ENCODE data around the gene P4HA2. TPM values are rescaled to one million over a fixed set of nuclear protein-coding genes. Genes with fewer than 3 reads are reported as not detected.

P4HA2 gene
- total RNA-seq, 1 experiment from 2014 or later = 25.1 TPM

DNA sequence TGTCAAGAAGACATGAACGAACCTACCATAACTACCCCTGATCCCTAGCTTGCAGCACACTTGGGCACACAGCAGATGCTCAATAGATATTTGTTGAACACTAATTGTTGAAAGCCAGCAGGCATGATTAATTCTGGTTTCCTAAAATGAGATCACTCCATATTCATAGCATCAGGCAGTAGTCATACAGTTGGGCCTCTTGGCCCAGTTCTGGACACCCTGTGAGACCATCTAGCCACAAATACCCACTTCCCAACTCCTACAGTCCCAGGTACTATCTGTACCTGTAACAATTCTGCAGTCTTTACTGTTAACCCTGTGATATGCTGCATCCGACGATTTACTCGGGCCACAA is 24.2 kb downstream of the P4HA2 start:
- no peak overlapping the region for H3K4me3 ChIP-seq (ENCODE audit: low read depth in 2 of 2, low read length in 2 of 2)
- H3K4me1 ChIP-seq (ENCODE audit: control insufficient read depth, insufficient read depth, low read length) = no peaks in the 10 kb centered on the region
- DNase-seq (ENCODE audit: low read depth, low spot score) (no peak), ATAC-seq (no peak)
- H3K27me3 ChIP-seq (ENCODE audit: control insufficient read depth, insufficient read depth, low read length) = no peaks in the 10 kb centered on the region
- CTCF ChIA-PET = no interaction called here
- POLR2A ChIA-PET = no interaction called here
- in situ Hi-C loops (cut with HindIII; ENCODE audit: low pct_unique_long_range_greater_than_20kb, low sequenced_read_pairs) = no loop called here
- H3K36me3 ChIP-seq (ENCODE audit: control insufficient read depth, insufficient read depth, low read length) = no peaks in the 10 kb centered on the region
- TF ChIP-seq SIN3A (IDR thresholded peaks at IDR 0.05; ENCODE audit: borderline replicate concordance, insufficient read depth, low read depth, low read length) = no peak
- no peak for TF ChIP-seq TCF7L2 (IDR thresholded peaks at IDR 0.05; ENCODE audit: low read depth, low read length)
- TF ChIP-seq, protein P1, sequence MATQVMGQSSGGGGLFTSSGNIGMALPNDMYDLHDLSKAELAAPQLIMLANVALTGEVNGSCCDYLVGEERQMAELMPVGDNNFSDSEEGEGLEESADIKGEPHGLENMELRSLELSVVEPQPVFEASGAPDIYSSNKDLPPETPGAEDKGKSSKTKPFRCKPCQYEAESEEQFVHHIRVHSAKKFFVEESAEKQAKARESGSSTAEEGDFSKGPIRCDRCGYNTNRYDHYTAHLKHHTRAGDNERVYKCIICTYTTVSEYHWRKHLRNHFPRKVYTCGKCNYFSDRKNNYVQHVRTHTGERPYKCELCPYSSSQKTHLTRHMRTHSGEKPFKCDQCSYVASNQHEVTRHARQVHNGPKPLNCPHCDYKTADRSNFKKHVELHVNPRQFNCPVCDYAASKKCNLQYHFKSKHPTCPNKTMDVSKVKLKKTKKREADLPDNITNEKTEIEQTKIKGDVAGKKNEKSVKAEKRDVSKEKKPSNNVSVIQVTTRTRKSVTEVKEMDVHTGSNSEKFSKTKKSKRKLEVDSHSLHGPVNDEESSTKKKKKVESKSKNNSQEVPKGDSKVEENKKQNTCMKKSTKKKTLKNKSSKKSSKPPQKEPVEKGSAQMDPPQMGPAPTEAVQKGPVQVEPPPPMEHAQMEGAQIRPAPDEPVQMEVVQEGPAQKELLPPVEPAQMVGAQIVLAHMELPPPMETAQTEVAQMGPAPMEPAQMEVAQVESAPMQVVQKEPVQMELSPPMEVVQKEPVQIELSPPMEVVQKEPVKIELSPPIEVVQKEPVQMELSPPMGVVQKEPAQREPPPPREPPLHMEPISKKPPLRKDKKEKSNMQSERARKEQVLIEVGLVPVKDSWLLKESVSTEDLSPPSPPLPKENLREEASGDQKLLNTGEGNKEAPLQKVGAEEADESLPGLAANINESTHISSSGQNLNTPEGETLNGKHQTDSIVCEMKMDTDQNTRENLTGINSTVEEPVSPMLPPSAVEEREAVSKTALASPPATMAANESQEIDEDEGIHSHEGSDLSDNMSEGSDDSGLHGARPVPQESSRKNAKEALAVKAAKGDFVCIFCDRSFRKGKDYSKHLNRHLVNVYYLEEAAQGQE (IDR thresholded peaks at IDR 0.05; ENCODE audit: insufficient read depth in 1 of 2, low read depth in 2 of 2, low read length in 1 of 2) = no peak
- TF ChIP-seq, protein P2, sequence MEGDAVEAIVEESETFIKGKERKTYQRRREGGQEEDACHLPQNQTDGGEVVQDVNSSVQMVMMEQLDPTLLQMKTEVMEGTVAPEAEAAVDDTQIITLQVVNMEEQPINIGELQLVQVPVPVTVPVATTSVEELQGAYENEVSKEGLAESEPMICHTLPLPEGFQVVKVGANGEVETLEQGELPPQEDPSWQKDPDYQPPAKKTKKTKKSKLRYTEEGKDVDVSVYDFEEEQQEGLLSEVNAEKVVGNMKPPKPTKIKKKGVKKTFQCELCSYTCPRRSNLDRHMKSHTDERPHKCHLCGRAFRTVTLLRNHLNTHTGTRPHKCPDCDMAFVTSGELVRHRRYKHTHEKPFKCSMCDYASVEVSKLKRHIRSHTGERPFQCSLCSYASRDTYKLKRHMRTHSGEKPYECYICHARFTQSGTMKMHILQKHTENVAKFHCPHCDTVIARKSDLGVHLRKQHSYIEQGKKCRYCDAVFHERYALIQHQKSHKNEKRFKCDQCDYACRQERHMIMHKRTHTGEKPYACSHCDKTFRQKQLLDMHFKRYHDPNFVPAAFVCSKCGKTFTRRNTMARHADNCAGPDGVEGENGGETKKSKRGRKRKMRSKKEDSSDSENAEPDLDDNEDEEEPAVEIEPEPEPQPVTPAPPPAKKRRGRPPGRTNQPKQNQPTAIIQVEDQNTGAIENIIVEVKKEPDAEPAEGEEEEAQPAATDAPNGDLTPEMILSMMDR (IDR thresholded peaks at IDR 0.05) = no peak
- TF ChIP-seq POLR2AphosphoS5 (IDR thresholded peaks at IDR 0.05; ENCODE audit: low read depth, low read length) = no peak
- no peaks in the 10 kb centered on the region for H3K9me3 ChIP-seq (ENCODE audit: control insufficient read depth, insufficient read depth, low read depth, low read length)
- intact Hi-C loops (cut with micrococcal nuclease; ENCODE audit: unreplicated experiment) = no loop called here
- BruUV-seq (replicated peaks) = no TSS peak
- no peak overlapping the region for H3K27ac ChIP-seq (ENCODE audit: low read length)

DNA sequence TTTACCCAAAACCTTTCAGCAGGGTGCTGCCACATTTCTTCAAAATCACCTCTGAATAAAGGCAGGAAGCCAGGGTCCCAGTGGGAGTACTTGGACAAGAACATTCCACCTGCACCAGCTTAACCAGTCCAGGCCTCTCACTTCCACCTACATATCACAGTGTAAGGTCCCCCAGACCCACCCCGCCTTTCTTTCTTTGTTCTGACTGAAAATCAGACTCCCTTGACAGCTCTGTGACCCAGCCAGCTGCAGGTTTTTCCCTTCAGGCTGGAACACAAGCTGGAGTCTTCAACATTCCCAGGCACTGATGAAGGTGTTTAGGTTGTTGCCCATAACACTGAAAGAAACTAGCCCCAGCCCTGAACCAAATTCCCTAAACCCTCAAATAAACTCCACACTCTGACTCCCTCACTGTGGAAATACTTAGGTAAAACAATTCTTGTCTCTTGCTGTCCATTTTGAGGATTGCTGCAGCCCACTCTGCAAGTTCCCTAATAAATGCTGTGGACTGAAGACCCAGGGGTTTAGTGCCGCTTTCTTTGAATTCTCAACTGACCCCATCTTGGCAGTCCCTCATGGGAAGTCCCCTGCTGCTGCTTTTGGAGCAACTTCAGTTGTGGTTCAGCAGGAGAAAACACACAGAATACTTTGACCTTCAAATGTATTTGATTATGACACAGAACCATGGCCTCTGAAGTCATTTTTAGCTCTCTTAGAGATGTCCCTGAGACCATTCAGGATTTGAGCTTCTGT is 24.8 kb downstream of the P4HA2 start:
- Histone ChIP-seq H3K4me1 (ENCODE audit: control insufficient read depth, insufficient read depth, low read length) (no peaks in the 10 kb centered on the region), H3K27ac (ENCODE audit: low read length) (no peak overlapping the region), H3K4me3 (ENCODE audit: low read depth in 2 of 2, low read length in 2 of 2) (no peak overlapping the region), H3K9me3 (ENCODE audit: control insufficient read depth, insufficient read depth, low read depth, low read length) (no peaks in the 10 kb centered on the region), H3K36me3 (ENCODE audit: control insufficient read depth, insufficient read depth, low read length) (no peaks in the 10 kb centered on the region), H3K27me3 (ENCODE audit: control insufficient read depth, insufficient read depth, low read length) (no peaks in the 10 kb centered on the region)
- ChIA-PET POLR2A (no interaction called here), CTCF (no interaction called here)
- no TSS peak for BruUV-seq (replicated peaks)
- in situ Hi-C loops (cut with HindIII; ENCODE audit: low pct_unique_long_range_greater_than_20kb, low sequenced_read_pairs) = no loop called here
- TF ChIP-seq SIN3A (IDR thresholded peaks at IDR 0.05; ENCODE audit: borderline replicate concordance, insufficient read depth, low read depth, low read length) (no peak), POLR2AphosphoS5 (IDR thresholded peaks at IDR 0.05; ENCODE audit: low read depth, low read length) (no peak), TCF7L2 (IDR thresholded peaks at IDR 0.05; ENCODE audit: low read depth, low read length) (no peak)
- TF ChIP-seq, protein P2 (IDR thresholded peaks at IDR 0.05) = no peak
- TF ChIP-seq, protein P1 (IDR thresholded peaks at IDR 0.05; ENCODE audit: insufficient read depth in 1 of 2, low read depth in 2 of 2, low read length in 1 of 2) = no peak
- no peak for ATAC-seq
- DNase-seq (ENCODE audit: low read depth, low spot score) = no peak
- intact Hi-C loops (cut with micrococcal nuclease; ENCODE audit: unreplicated experiment) = no loop called here

All from Panc1 (cell line).